HepG2 (cell line): ENCODE measurements around the gene CABP4. TPM values are rescaled to one million over a fixed set of nuclear protein-coding genes. Genes with fewer than 3 reads are reported as not detected.

Experiments
- BCLAF1 ChIP-seq: fragments of 450-650 bp; IDR thresholded peaks from 2 replicates; pipeline ENCODE4 v1.6.1; 2017; ENCODE audit warnings: mild to moderate bottlenecking
- BRD4 ChIP-seq: sonication (generic); formaldehyde crosslinking; IDR thresholded peaks from 2 replicates; pipeline ENCODE4 v1.4.0; 2020; ENCODE audit warnings: missing genetic modification reagents
- CREB1 ChIP-seq, 2 experiments: fragments of 450-650 bp in 1 of 2; IDR thresholded peaks; 2 replicates each; pipeline ENCODE4 v1.6.1; 2016 to 2017; ENCODE audit warnings: control low read depth in 1 of 2, mild to moderate bottlenecking in 1 of 2, missing compliant biosample characterization in 1 of 2, missing genetic modification characterization in 1 of 2
- PCBP2 ChIP-seq: fragments of 200-400 bp; formaldehyde crosslinking; optimal IDR thresholded peaks from 2 replicates; pipeline ENCODE3; 2018; ENCODE audit warnings: low read length, low read depth; ENCODE audit not compliant: poor library complexity, severe bottlenecking
- ZFY ChIP-seq: sonication (generic); formaldehyde crosslinking; IDR thresholded peaks from 2 replicates; pipeline ENCODE4 v1.4.0; 2020; ENCODE audit warnings: missing genetic modification reagents
- ZNF343 ChIP-seq: sonication (generic); formaldehyde crosslinking; IDR thresholded peaks from 2 replicates; pipeline ENCODE4 v1.4.0; 2020; ENCODE audit warnings: mild to moderate bottlenecking, missing genetic modification reagents
- ZNF430 ChIP-seq: sonication (generic); formaldehyde crosslinking; IDR thresholded peaks from 2 replicates; pipeline ENCODE4 v1.9.0; 2021; ENCODE audit warnings: mild to moderate bottlenecking, missing genetic modification reagents
- ZNF574 ChIP-seq: sonication (generic); formaldehyde crosslinking; IDR thresholded peaks from 2 replicates; pipeline ENCODE4 v1.4.0; 2020; ENCODE audit warnings: missing genetic modification reagents
- polyA plus RNA-seq, 8 experiments: library from polyadenylated mRNA; depleted of rRNA in 3 of 8; stranded (reverse) in 7 of 8; unstranded in 1 of 8; fragments of >200 nt; fragmentation: Illumina TruSeq in 4 of 8; extraction: Trizol in 4 of 8; gene quantifications; 2 replicates each; pipeline versions ENCODE4 v1.2.1 to v1.2.3, GENCODE V29; 2011 to 2016; ENCODE audit warnings: low read depth in 4 of 8, missing spikeins in 1 of 8, mixed read lengths in 1 of 8; ENCODE audit not compliant: insufficient read depth in 1 of 8
- total RNA-seq, 5 experiments: library from RNA; depleted of rRNA; stranded (reverse); fragments of >200 nt; fragmentation: Illumina TruSeq; extraction: Trizol; gene quantifications; 2 replicates each; pipeline ENCODE4 v1.2.3, GENCODE V29; 2016; ENCODE audit warnings: low read depth in 1 of 5
- TF ChIP-seq, protein P1 (sequence below): sonication (generic); formaldehyde crosslinking; IDR thresholded peaks from 2 replicates; pipeline ENCODE4 v1.5.0; 2020; ENCODE audit warnings: missing genetic modification reagents, mild to moderate bottlenecking, borderline replicate concordance
- TF ChIP-seq, protein P2 (sequence below): sonication (generic); formaldehyde crosslinking; IDR thresholded peaks from 2 replicates; pipeline ENCODE4 v1.5.0; 2020; ENCODE audit warnings: mild to moderate bottlenecking, missing genetic modification reagents
- TF ChIP-seq, protein P3 (sequence below): sonication (generic); formaldehyde crosslinking; IDR thresholded peaks from 2 replicates; pipeline ENCODE4 v1.9.0; 2021; ENCODE audit warnings: missing genetic modification reagents, borderline replicate concordance

The CABP4 gene
- total and polyA plus RNA-seq, 2 of the 13 experiments (the other 11 are each of a cell fraction or from before 2014, with no cell fraction given): not detected

DNA sequence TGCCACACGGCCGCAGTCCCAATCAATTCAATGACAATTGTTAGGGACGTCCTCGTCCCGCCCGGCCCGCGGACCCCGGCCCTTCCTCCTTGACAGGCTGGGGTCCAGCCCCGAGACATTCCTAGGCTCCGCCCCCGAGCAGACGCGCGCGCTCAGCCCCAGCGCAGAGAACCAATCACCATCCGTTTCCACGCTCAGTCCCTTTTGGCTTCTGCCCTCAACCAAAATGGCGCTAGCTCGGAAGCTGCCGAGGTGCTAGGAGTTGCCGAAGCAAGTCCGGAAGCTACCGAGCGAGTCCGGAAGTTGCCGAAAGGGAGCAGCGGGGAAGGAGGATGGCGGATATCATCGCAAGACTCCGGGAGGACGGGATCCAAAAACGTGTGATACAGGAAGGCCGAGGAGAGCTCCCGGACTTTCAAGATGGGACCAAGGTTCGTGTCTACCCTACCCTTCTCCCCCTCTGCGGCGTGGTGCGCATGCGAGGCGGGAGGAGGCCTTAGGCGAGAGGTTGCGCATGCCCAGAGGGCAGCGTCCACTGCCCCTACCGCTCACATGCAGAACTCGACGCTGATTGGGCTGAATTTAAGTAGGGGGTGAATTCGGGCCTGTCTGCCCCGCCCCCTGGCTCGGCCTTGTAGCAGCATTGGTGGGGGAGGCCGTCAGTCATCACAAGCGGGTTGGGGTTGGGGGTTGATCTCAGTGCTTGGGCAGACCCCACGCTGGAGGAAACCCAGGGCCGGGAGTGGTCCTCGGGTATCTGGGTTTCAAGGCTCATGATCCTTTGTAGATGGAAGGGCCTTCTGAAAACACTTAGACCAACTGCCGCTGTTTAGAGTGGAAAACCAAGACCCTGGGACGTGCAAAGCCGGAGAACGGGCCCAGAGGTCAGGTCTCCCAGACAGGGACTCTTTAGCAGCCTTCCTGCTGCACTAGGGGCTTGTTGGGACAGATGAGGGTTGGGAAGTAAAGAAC, 28.0 kb downstream of the CABP4 start, which contains the start of gene AIP (continued):
- TF ChIP-seq ZFY (CRISPR knock-in tag) (peak; percentile 86), ZNF430 (CRISPR knock-in tag) (peak; percentile 96), BRD4 (CRISPR knock-in tag) (peak; percentile 86), ZNF343 (CRISPR knock-in tag) (peak; percentile 97), BCLAF1 (no peak), PCBP2 (no peak), CREB1 (IDR thresholded peaks at IDR 0.05) (peak; percentile 45; the same call in 1 of the 2 replicates), CREB1 (CRISPR knock-in tag; IDR thresholded peaks at IDR 0.05) (peak; percentile 91), ZNF574 (CRISPR knock-in tag) (peak; percentile 86)
- TF ChIP-seq, protein P1, sequence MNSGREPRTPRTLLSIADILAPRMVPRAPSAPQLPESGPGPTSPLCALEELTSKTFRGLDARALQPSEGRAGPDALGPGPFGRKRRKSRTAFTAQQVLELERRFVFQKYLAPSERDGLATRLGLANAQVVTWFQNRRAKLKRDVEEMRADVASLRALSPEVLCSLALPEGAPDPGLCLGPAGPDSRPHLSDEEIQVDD (CRISPR knock-in tag): peak; percentile 98; the same call in 1 of the 2 replicates
- TF ChIP-seq, protein P2, sequence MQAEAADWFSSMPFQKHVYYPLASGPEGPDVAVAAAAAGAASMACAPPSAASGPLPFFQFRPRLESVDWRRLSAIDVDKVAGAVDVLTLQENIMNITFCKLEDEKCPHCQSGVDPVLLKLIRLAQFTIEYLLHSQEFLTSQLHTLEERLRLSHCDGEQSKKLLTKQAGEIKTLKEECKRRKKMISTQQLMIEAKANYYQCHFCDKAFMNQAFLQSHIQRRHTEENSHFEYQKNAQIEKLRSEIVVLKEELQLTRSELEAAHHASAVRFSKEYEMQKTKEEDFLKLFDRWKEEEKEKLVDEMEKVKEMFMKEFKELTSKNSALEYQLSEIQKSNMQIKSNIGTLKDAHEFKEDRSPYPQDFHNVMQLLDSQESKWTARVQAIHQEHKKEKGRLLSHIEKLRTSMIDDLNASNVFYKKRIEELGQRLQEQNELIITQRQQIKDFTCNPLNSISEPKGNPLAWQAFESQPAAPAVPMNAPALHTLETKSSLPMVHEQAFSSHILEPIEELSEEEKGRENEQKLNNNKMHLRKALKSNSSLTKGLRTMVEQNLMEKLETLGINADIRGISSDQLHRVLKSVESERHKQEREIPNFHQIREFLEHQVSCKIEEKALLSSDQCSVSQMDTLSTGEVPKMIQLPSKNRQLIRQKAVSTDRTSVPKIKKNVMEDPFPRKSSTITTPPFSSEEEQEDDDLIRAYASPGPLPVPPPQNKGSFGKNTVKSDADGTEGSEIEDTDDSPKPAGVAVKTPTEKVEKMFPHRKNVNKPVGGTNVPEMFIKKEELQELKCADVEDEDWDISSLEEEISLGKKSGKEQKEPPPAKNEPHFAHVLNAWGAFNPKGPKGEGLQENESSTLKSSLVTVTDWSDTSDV (CRISPR knock-in tag): peak; percentile 96
- TF ChIP-seq, protein P3, sequence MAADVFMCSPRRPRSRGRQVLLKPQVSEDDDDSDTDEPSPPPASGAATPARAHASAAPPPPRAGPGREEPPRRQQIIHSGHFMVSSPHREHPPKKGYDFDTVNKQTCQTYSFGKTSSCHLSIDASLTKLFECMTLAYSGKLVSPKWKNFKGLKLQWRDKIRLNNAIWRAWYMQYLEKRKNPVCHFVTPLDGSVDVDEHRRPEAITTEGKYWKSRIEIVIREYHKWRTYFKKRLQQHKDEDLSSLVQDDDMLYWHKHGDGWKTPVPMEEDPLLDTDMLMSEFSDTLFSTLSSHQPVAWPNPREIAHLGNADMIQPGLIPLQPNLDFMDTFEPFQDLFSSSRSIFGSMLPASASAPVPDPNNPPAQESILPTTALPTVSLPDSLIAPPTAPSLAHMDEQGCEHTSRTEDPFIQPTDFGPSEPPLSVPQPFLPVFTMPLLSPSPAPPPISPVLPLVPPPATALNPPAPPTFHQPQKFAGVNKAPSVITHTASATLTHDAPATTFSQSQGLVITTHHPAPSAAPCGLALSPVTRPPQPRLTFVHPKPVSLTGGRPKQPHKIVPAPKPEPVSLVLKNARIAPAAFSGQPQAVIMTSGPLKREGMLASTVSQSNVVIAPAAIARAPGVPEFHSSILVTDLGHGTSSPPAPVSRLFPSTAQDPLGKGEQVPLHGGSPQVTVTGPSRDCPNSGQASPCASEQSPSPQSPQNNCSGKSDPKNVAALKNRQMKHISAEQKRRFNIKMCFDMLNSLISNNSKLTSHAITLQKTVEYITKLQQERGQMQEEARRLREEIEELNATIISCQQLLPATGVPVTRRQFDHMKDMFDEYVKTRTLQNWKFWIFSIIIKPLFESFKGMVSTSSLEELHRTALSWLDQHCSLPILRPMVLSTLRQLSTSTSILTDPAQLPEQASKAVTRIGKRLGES (CRISPR knock-in tag): peak; percentile 87; the same call in 1 of the 2 replicates
